ENCODE measurements around the gene NMRK2. TPM values are rescaled to one million over a fixed set of nuclear protein-coding genes. Genes with fewer than 3 reads are reported as not detected.

NMRK2 gene
- polyA plus RNA-seq, 1 of the 3 experiments (the other 2 are of a cell fraction): not detected

GRCh38 chr19:3977242-3978143 is 44.6 kb downstream of the NMRK2 start:
- Histone ChIP-seq H3K79me2 (ENCODE audit: insufficient read depth) (peaks cover 55% of the 10 kb centered on the region), H3F3A (replicated peaks; ENCODE audit: insufficient read depth) (peaks cover 64% of the 10 kb centered on the region), H3K27ac (ENCODE audit: low read depth in 2 of 2, low read length in 1 of 2) (peak overlapping the region; percentile 14 to 47; a peak in 1 of 4 replicates), H3K9me2 (no peaks in the 10 kb centered on the region), H3K4me2 (no peak overlapping the region), H2AFZ (ENCODE audit: low read depth) (no peak overlapping the region), H3K27me3 (ENCODE audit: insufficient read depth) (no peaks in the 10 kb centered on the region), H3K4me1 (ENCODE audit: control insufficient read depth in 1 of 2, insufficient read depth in 2 of 2, low read depth in 1 of 2, low read length in 1 of 2) (peaks cover under 1 to 5% of the 10 kb centered on the region in 2 experiments; a peak in 1 of 4 replicates), H4K20me1 (ENCODE audit: insufficient read depth) (peaks cover 81% of the 10 kb centered on the region), H3K9me3 (no peaks in the 10 kb centered on the region), H3K9ac (no peak overlapping the region), H3K36me3 (replicated peaks in 1 of 2; ENCODE audit: control insufficient read depth in 1 of 2, insufficient read depth in 2 of 2, low read length in 1 of 2) (peaks cover 66 to 69% of the 10 kb centered on the region in 2 experiments), H3K4me3 (ENCODE audit: low read depth in 2 of 2, low read length in 1 of 2) (peak overlapping the region in 1 of 2 experiments; percentile 24; a peak in 1 of 4 replicates)
- peak; percentile 44 for DNase-seq
- ChIA-PET CTCF (interaction anchor here (1.0 to 3.6 kb wide), 3 partner anchors 8 to 163 kb away, joined by 3 to 15 read pairs (median 4); partner anchors contain the start of gene EEF2), POLR2A (interaction anchor here (2.8 kb wide), 1 partner anchor 7 kb away, joined by 17 read pairs; the partner anchor contains the start of gene EEF2)
- no peak for TF ChIP-seq PBX3 (IDR thresholded peaks at IDR 0.05)
- TF ChIP-seq CTCF (IDR thresholded peaks at IDR 0.05): peak; percentile 26
- WGBS (ENCODE audit: low lambda C conversion rate): 98% methylated on average over 26 of the region's 59 CpGs

- CTCF ChIA-PET: interaction anchor here (3.6 kb wide), 1 partner anchor 10 kb away, joined by 15 read pairs; no protein-coding TSS in a partner anchor
- peaks cover 83% of the 10 kb centered on the region for H4K20me1 ChIP-seq (ENCODE audit: insufficient read depth)
- TF ChIP-seq CHD2 (IDR thresholded peaks at IDR 0.05; ENCODE audit: low read length, partially characterized antibody) (no peak), GABPA (IDR thresholded peaks at IDR 0.05; ENCODE audit: low read depth) (no peak), FOXM1 (IDR thresholded peaks at IDR 0.05; ENCODE audit: low read depth) (no peak), MXI1 (IDR thresholded peaks at IDR 0.05; ENCODE audit: low read depth, low read length) (no peak), TAF1 (IDR thresholded peaks at IDR 0.05; ENCODE audit: borderline replicate concordance, low read depth, low read length) (no peak), FOXJ3 (CRISPR knock-in tag; IDR thresholded peaks at IDR 0.05) (no peak), GATA2 (CRISPR knock-in tag; IDR thresholded peaks at IDR 0.05) (no peak), CTCF (IDR thresholded peaks at IDR 0.05) (no peak), USF1 (IDR thresholded peaks at IDR 0.05; ENCODE audit: borderline replicate concordance, low read depth) (no peak), ZBTB33 (IDR thresholded peaks at IDR 0.05; ENCODE audit: borderline replicate concordance, low read depth) (no peak), TCF12 (IDR thresholded peaks at IDR 0.05) (no peak), RCOR1 (IDR thresholded peaks at IDR 0.05; ENCODE audit: low read length) (no peak), JUND (IDR thresholded peaks at IDR 0.05) (no peak), SIN3A (IDR thresholded peaks at IDR 0.05; ENCODE audit: borderline replicate concordance, low read depth, low read length) (no peak), USF2 (IDR thresholded peaks at IDR 0.05; ENCODE audit: borderline replicate concordance, low read depth, low read length) (no peak)
Measured at GRCh38 chr19:3978145-3978544, 45.3 kb downstream of the NMRK2 start.

More at GRCh38 chr19:3978145-3978544, 45.3 kb downstream of the NMRK2 start:
- H3K4me1 ChIP-seq (ENCODE audit: control insufficient read depth in 1 of 2, insufficient read depth in 2 of 2, low read depth in 1 of 2, low read length in 1 of 2): peaks cover 7 to 12% of the 10 kb centered on the region in 2 experiments; a peak in 1 of 4 replicates
- H3K4me3 ChIP-seq (ENCODE audit: low read depth in 2 of 2, low read length in 1 of 2): peak overlapping the region in 1 of 2 experiments; percentile 24; a peak in 1 of 4 replicates
- no peak overlapping the region for H3K9ac ChIP-seq
- POLR2A ChIA-PET: no interaction called here
- H3K27me3 ChIP-seq (ENCODE audit: insufficient read depth): no peaks in the 10 kb centered on the region
- DNase-seq: no peak
- peaks cover 60% of the 10 kb centered on the region for H3K79me2 ChIP-seq (ENCODE audit: insufficient read depth)
- H3K27ac ChIP-seq (ENCODE audit: low read depth in 2 of 2, low read length in 1 of 2): no peak overlapping the region; a peak in 1 of 4 replicates
- 98% methylated on average over 17 of the region's 19 CpGs for WGBS (ENCODE audit: low lambda C conversion rate)
- no peaks in the 10 kb centered on the region for H3K9me3 ChIP-seq
- H3K36me3 ChIP-seq (replicated peaks in 1 of 2; ENCODE audit: control insufficient read depth in 1 of 2, insufficient read depth in 2 of 2, low read length in 1 of 2): peaks cover 73 to 76% of the 10 kb centered on the region in 2 experiments
- peaks cover 62% of the 10 kb centered on the region for H3F3A ChIP-seq (replicated peaks; ENCODE audit: insufficient read depth)
- no peaks in the 10 kb centered on the region for H3K9me2 ChIP-seq
- H2AFZ ChIP-seq (ENCODE audit: low read depth): no peak overlapping the region
- H3K4me2 ChIP-seq: no peak overlapping the region

Measured in SK-N-SH (cell line).